Fibroblast of upper back skin (primary cell): ENCODE results near the gene RBM34.

ENCODE experiments used
- DNase-seq: peaks from one replicate; pipeline ENCODE4 v3.0.0-alpha.2; 2013

RBM34 gene

GRCh38 chr1:235152235-235152634, 8.8 kb downstream of the RBM34 start:
- no peak for DNase-seq

- no peak for DNase-seq
Observed at GRCh38 chr1:235151033-235151432, 10.0 kb downstream of the RBM34 start.

DNA sequence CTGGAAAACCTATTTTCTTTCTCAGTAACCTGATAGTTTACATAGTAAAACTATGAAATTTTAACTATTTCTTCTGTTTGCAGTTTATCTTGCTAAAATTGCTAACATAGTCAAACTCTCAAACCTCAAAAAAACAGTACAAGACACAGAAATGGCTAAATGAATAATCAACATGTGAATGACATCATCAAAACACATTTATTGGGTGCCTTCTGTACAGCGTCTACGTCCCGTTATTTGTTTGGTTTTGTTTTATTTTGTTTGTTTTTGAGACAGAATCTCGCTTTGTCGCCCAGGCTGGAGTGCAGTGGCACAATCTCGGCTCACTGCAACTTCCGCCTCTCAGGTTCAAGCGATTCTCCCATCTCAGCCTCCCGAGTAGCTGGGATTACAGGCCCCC, 11.2 kb downstream of the RBM34 start:
- no peak for DNase-seq

GRCh38 chr1:235147269-235147668, 13.8 kb downstream of the RBM34 start:
- DNase-seq: no peak

DNA sequence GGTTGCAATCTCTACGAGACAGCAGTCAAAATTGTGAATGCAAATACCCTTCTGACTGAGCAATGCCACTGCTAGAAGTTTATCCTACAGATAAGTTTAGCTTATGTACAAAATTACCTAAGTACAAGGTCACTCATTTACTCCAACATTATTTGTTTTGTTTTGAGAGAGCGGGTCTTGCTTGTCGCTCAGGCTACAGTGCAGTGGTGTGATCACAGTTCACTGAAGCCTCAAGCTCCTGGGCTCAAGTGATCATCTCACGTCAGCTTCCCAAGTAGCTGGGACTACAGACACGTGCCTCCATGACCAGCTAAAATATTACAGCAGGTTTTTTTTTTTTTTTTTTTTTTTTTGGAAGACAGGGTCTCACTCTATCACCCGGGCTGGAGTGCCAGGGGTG, 15.4 kb downstream of the RBM34 start:
- no peak for DNase-seq

GRCh38 chr1:235142991-235143390, 18.1 kb downstream of the RBM34 start:
- no peak for DNase-seq

- DNase-seq: no peak
Observed at GRCh38 chr1:235139315-235139714, 21.7 kb downstream of the RBM34 start.

DNA sequence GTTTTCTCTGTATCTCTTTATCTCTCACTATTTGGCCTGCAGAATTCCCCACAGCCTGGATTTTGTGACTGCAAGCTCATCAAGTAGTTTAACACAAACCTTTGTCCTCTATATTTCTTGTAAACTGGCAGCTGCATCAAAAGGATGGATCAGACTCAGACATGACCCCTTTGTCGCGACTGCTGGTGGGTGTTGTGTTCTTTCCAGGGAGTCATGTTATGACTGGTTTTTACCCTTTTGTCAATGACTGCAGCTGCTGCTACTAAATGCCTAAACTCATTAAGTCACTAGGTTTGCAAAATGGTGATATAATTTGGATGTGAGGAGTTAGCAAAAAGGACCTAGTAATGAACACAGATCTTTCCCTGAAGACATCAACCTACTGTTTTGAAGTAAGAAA, 22.2 kb downstream of the RBM34 start:
- no peak for DNase-seq

GRCh38 chr1:235136111-235136510, 24.9 kb downstream of the RBM34 start:
- no peak for DNase-seq

DNA sequence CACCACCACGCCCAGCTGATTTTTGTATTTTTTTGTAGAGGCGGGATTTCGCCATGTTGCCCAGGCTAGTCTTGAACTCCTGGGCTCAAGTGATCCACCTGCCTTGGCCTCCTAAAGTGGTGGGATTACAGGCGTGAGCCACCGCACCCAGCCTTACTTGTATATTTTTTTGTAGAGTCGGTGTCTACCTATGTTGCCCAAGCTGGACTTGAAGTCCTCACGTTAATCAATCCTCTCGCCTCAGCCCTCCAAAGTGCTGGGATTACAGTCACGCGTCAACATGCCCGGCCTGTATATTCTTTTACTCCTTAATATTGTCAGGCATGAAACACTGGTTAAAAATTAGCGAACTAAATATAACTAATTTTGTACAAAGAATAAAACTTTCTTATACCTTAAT, 26.9 kb downstream of the RBM34 start:
- DNase-seq: no peak

GRCh38 chr1:235133086-235133485, 28.0 kb downstream of the RBM34 start:
- DNase-seq: no peak

- DNase-seq: no peak
Observed at GRCh38 chr1:235131961-235132360, 29.1 kb downstream of the RBM34 start.

DNA sequence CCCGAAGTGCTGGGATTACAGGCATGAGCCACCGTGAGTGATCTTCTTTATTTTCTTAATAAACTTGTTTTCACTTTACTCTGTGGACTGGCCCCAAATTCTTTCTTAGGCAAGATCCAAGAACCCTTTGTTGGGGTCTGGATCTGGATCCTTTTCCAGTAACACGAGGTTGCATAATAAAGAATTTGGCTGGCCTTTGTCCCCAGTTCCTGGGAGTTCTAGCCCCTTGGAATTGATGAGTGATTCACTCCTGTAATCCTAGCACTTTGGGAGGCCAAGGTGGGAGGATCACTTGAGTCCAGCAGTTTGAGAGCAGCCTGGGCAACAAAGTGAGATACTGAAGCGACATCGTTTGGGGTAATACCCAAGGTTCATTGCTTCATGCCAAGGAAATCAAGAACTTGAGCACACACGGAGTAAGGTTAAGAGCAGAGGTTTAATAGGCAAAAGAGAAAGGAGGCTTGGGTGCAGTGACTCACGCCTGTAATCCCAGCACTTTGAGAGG, 30.2 kb downstream of the RBM34 start:
- DNase-seq: no peak

DNA sequence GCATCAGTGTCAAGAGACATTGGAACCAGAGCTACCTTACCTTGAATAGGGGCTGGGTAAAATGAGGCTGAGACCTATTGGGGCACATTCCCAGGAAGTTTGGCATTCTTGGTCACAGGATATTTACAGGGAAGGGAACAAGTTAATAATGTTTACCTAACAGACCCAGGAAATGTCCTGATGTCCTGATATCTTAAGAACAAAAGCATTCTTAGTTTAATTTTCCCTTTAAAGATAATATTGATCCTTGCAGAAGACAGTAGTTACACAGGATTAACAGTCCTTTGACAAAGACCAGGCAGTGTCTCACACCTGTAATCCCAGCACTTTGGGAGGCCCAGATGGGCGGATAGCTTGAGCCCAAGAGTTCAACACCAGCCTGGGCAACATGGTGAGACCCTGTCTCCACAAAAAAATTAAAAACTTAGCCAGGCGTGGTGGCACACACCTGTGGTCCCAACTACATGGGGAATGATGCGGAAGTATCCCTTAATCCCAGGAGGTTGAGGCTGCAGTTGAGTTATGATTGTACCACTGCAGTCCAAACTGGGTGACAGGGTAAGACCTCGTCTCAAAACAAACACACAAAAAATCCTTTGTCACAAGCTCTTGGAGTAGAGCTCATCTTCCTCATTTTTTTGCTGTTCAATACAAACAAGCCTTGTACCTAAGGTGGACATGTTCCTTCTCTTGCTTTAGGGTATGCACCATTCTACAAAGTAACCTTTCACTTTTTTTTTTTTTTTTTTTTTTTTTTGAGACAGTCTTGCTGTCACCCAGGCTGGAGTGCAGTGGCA, 31.1 kb downstream of the RBM34 start:
- no peak for DNase-seq

- peak; percentile 99 for DNase-seq
Observed at GRCh38 chr1:235128456-235129328, 32.4 kb downstream of the RBM34 start, which contains the start of gene TOMM20. TSS of gene TOMM20 (minus strand) at chr1:235128837. CDS start at chr1:235128715, 122 bp downstream.

- DNase-seq: no peak
Observed at GRCh38 chr1:235127732-235128455, 33.2 kb downstream of the RBM34 start.

DNA sequence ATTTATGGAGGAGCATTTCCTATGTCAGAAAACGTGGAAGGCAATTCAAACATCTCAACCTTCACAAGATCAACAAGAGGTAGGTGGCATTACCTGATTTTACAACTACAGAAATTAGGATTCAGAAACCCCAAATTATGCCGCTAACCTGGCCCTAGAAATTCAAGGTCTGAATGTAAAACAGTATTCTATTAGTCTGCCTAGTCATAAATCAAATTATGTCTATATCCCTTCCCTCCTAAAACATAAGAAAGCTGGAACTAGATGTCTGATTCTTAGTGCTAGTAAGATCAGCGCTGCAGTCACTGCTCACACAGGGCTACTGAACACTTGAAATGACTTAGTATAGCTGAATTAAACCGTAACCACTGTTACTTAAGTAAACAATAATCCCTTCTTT, 33.8 kb downstream of the RBM34 start:
- DNase-seq: no peak

DNA sequence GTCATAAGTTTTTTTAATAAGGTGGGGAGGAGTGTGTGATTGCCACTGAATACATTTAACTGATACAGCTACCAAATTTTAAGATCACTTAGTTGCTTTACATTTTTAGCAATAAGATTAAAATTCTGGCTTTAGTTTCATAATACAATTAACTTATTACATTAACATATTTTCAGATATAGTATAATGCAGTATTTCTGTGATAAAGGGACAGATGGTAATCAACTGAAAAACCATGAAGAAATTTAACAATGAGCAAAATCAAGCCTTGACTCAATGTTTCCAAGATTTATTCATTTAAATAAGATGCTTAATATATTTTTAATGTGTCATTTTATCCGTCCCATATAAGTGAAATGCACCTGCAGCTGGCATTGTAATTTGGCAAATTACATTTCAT, 36.4 kb downstream of the RBM34 start:
- no peak for DNase-seq

GRCh38 chr1:235124111-235124510, 36.9 kb downstream of the RBM34 start:
- no peak for DNase-seq

DNA sequence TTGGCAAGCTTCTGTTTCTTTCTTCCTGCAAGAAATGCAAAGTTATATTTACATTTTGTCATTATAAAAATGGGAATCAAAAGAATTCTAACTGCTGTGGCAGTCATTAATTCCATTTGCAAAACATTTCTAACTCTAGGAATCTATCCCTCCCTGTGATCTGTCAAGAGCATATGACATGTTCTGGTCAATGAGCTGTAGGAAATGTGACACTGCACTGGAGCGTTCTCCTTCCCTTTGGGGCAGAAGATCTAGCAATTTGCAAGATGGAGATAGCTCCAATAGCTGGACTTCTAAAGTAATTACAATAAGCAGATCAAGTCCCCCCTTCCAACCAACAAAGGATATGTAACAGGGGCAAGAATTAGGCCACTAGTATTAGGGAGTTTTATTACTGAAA, 38.7 kb downstream of the RBM34 start:
- DNase-seq: no peak

DNA sequence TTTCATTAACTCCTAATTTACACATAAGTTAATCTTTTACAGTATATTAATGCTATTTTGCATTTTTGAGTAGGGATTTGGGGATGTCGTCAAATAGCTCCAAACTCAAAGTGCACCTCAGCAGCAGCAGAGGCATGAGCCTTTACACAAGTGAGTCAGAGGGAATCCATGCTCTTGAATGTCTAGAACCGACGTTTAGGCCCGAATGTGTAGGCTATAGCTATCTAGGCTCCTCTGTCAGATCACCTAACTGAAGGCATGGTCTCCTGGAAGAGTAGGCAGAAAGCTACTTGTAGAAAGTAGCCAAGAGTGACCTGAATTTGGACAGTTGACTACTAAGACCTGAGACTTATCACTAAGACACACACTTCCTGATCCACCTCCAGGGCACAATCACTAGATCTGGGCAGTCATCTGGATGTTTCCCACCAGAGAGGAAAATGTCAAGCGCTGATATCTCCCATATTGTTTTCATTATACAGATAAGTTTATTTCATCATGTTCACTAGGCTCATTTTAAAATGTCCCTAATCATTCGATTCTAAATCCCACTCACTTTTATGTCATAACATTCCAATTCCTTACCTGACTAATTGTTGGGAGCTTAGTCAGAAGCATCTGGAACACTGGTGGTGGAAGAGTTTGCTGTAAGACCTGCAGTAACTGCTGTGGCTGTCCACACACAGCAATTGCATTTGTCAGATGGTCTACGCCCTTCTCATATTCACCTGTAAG, 47.7 kb downstream of the RBM34 start:
- DNase-seq: no peak
